GM19372 (cell line): ENCODE measurements around the gene SGMS1.
"Not testable (repeated sequence)": the region's sequence is repeated elsewhere in the genome, so short reads cannot be mapped to it uniquely, and the experiment has no call there.

Experiments used
- ATAC-seq: cut with Tn5 transposase; IDR thresholded peaks from one replicate; pipeline ENCODE4 v1.9.1; 2021; ENCODE audit warnings: mild to moderate bottlenecking, low read depth, moderate library complexity; ENCODE audit not compliant: unreplicated experiment

Gene SGMS1

GRCh38 chr10:50513956-50514355 lies 109.8 kb downstream of the SGMS1 start:
- no peak for ATAC-seq

DNA sequence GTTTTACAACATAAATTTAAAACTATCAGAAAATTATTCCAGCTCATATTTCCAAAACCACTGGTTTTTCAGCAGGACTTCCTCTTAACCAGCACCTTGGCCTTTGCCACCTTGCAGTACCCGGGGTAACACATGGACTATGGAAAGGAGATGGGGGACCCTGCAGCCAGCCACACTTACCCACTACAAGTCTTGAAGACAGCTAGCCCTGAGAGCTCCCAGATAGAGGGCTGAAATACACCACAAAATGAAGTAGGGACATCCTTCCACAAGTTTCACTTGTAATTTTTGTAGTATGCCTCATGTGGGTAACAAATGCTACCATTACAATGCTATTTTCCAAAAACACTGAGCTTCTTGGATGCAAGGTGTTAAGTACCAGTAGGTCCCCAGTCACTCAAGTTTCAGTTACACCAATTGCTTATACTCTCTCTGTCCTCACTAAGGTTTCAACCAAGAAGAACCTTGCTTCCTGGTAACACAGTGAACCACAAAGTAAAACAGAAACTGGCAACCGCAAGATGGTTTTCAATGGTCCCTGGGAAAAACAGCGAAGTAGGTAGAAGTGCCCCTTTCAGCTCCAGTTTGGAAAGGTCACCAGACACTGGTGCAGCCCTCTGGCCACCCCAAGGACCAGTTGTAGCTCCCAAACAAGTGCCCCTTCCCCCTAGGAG lies 110.9 kb downstream of the SGMS1 start:
- ATAC-seq, result peak; percentile 34

DNA sequence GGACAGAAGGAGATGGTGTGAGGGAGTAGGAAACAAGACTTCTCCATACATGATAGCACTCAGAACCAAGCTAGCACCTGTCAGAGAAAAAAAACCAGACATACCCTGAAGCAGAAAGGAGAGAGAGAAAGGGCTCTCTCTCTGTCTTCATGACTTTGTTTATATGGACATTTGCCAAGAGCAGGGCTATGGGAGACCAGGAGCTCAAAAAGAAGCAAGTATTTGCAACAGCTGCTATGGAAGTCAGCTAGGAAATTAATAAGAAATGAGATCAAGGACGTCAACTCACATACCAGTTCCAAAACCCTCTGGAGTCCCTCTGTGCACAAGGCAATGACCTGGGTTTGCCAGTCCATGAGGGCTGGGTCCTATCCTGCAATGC lies 111.6 kb downstream of the SGMS1 start:
- no peak for ATAC-seq

DNA sequence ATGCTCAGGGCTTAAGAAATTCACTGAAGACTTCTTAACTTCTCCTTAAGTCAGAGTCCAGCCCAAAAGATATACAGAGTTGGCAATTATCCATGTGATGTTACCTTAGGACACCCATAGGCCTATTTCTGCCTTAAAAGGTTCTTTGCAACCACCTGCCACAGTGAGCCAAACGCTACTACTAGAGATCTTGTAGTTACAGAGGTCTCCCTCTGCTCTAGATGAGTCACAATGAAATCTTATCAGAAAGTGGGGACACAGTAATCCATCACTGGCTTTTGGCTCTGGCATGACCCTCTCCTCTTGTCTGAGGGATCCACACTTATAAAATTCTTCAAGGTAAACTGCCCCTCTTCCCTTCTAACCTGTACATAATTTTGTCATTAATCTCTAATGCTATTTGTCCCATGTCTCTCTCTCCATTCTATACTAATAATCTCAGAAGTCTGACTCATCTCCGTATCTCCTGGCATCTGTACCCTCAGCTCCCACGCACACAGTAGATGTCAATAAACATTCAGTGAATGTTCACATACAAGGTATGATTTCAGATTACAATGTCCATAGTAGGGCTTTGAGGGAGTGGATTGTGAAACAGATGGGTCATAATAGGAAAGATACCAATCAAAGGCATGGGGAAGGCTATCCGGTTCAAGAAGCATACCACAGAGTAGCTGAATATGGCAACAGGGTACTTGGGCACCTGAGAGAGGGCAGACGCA lies 112.1 kb downstream of the SGMS1 start:
- no peak for ATAC-seq

GRCh38 chr10:50510517-50511473 lies 113.0 kb downstream of the SGMS1 start:
- ATAC-seq, result no peak

- ATAC-seq, result peak; percentile 63
These were observed 115.3 kb downstream of the SGMS1 start for GRCh38 chr10:50508315-50509051.

- no peak for ATAC-seq
These were observed 116.7 kb downstream of the SGMS1 start for GRCh38 chr10:50506861-50507573.

DNA sequence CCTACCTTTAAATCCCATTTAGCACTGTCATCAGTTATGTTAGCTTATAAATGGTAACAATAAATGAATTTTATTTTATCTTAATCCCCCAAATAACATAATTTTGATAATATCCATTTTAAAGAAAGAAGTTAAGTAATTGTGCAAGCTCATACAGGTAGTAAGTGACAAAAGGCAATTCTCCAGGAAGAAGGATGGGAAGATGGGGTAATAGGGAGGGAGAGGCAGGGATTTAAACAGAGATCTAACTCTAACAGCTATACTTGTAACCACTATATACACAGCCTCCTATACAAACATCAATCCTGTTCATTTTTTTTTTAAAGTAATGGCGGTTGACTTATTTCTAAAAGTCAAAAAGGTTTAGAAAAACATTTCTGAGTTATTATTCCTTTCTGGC lies 119.4 kb downstream of the SGMS1 start:
- no peak for ATAC-seq

- no peak for ATAC-seq
These were observed 120.0 kb downstream of the SGMS1 start for GRCh38 chr10:50503661-50504320.

DNA sequence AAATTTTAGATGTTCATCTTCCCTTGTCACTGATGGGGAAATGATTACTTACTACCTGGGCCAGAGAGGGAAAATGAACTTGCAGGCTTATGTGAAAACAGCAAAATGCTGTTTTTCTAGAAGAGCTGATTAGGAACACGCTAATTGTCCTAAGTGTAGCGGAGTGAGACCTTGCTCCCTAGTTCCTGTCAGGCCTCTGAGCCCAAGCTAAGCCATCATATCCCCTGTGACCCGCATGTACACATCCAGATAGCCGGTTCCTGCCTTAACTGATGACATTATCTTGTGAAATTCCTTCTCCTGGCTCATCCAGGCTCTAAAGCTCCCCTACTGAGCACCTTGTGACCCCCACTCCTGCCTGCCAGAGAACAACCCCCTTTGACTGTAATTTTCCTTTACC lies 120.6 kb downstream of the SGMS1 start:
- not testable (repeated sequence) for ATAC-seq

GRCh38 chr10:50501924-50502452 lies 121.8 kb downstream of the SGMS1 start:
- ATAC-seq, result peak; percentile 48

GRCh38 chr10:50501478-50501877 lies 122.3 kb downstream of the SGMS1 start:
- ATAC-seq, result no peak

DNA sequence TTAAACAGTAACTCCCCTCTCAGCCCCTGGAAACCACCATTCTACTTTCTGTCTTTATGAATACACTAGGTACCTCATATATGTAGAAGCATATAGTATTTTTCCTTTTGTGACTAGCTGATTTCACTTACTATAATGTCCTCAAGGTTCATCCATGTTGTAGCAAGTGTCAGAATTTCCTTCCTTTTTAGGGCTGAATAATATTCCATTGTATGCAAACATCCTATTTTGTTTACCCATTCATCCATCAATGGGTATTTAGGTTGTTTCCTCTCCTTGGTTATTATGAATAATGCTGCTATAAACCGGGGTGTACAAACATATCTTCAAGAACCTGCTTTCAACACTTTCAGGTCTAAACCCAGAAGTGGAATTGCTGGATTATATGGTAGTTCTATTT lies 125.3 kb downstream of the SGMS1 start:
- no peak for ATAC-seq

DNA sequence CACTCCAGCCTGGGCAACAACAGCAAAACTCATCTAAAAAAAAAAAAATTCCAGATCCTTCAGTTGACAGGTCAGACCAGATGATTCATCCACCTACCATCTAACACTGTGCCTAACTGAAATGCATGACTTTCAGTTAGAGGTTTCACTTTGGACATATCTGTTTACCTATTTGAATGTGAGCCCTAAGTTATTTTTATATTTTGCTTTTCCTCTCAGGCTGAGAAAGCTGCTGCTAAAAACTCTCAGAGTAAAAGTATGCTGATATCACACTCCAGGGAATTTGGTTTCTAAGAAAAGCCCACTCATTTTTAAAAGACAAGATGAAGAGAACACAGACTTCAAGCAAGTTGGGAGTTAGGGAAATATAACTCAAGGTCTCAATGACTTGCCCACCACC lies 126.0 kb downstream of the SGMS1 start:
- peak; percentile 80 for ATAC-seq

GRCh38 chr10:50496228-50496627 lies 127.5 kb downstream of the SGMS1 start:
- no peak for ATAC-seq

DNA sequence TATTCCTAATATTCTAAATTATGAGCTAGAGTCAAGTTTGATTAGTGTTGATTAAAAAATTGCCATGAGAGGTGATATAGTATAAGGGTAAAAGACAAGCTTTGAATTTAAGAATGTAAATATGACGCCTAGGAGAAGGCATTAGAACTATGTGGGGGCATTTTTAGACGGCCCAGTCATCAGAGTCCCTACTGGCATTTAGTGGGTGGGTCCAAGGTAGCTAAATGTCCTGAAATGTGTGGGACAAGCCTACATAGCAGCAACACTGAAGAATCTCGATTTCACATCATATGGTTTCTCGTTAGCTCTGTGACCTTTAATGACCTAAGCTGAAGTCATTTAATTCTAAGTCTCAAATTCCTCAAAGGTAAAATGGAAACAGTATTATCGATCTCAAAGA lies 133.5 kb downstream of the SGMS1 start:
- no peak for ATAC-seq

GRCh38 chr10:50484550-50484949 lies 139.2 kb downstream of the SGMS1 start:
- ATAC-seq, result not testable (repeated sequence)

GRCh38 chr10:50480054-50481007 lies 143.4 kb downstream of the SGMS1 start:
- peak; percentile 53 for ATAC-seq
